ENCODE measurements around the gene AFTPH.
A peak's percentile ranks its signal among the peaks of the same experiment; 100 is the strongest.

AFTPH gene

GRCh38 chr2:64586054-64586453 is 61.9 kb downstream of the AFTPH start:
- no peak overlapping the region for H3K4me3 ChIP-seq (replicated peaks; ENCODE audit: low read depth, low read length)
- TF ChIP-seq CTCF (IDR thresholded peaks at IDR 0.05; ENCODE audit: insufficient read depth, low read length, poor library complexity, severe bottlenecking) = no peak
- no peak for DNase-seq (ENCODE audit: extremely low read depth, insufficient read length)
- no peaks in the 10 kb centered on the region; the same call in 1 of the 2 replicates for H3K36me3 ChIP-seq (ENCODE audit: control insufficient read depth, insufficient read depth, low read length)
- H3K27me3 ChIP-seq (replicated peaks; ENCODE audit: control insufficient read depth, insufficient read depth, low read length) = no peaks in the 10 kb centered on the region

GRCh38 chr2:64586883-64587481 is 62.9 kb downstream of the AFTPH start:
- peak; percentile 48 for DNase-seq (ENCODE audit: extremely low read depth, insufficient read length)
- TF ChIP-seq CTCF (IDR thresholded peaks at IDR 0.05; ENCODE audit: insufficient read depth, low read length, poor library complexity, severe bottlenecking) = peak; percentile 64
- Histone ChIP-seq H3K4me3 (replicated peaks; ENCODE audit: low read depth, low read length) (no peak overlapping the region), H3K27me3 (replicated peaks; ENCODE audit: control insufficient read depth, insufficient read depth, low read length) (no peaks in the 10 kb centered on the region), H3K36me3 (ENCODE audit: control insufficient read depth, insufficient read depth, low read length) (peaks cover 5% of the 10 kb centered on the region)

- Histone ChIP-seq H3K4me3 (replicated peaks; ENCODE audit: low read depth, low read length) (no peak overlapping the region), H3K27me3 (replicated peaks; ENCODE audit: control insufficient read depth, insufficient read depth, low read length) (no peaks in the 10 kb centered on the region), H3K36me3 (ENCODE audit: control insufficient read depth, insufficient read depth, low read length) (peaks cover 5% of the 10 kb centered on the region)
- no peak for TF ChIP-seq CTCF (IDR thresholded peaks at IDR 0.05; ENCODE audit: insufficient read depth, low read length, poor library complexity, severe bottlenecking)
- DNase-seq (ENCODE audit: extremely low read depth, insufficient read length) = no peak
Observed at GRCh38 chr2:64587561-64587960, 63.4 kb downstream of the AFTPH start.

GRCh38 chr2:64591188-64591587 is 67.1 kb downstream of the AFTPH start:
- no peak for DNase-seq (ENCODE audit: extremely low read depth, insufficient read length)

GRCh38 chr2:64593035-64593655 is 69.0 kb downstream of the AFTPH start:
- H3K27me3 ChIP-seq (replicated peaks; ENCODE audit: control insufficient read depth, insufficient read depth, low read length) = no peaks in the 10 kb centered on the region
- no peak overlapping the region for H3K4me3 ChIP-seq (replicated peaks; ENCODE audit: low read depth, low read length)
- H3K36me3 ChIP-seq (ENCODE audit: control insufficient read depth, insufficient read depth, low read length) = peaks cover 7% of the 10 kb centered on the region
- no peak for DNase-seq (ENCODE audit: extremely low read depth, insufficient read length)
- no peak for TF ChIP-seq CTCF (IDR thresholded peaks at IDR 0.05; ENCODE audit: insufficient read depth, low read length, poor library complexity, severe bottlenecking)

More at GRCh38 chr2:64591188-64591587, 67.1 kb downstream of the AFTPH start:
- H3K27me3 ChIP-seq (replicated peaks; ENCODE audit: control insufficient read depth, insufficient read depth, low read length) = no peaks in the 10 kb centered on the region
- TF ChIP-seq CTCF (IDR thresholded peaks at IDR 0.05; ENCODE audit: insufficient read depth, low read length, poor library complexity, severe bottlenecking) = no peak
- no peak overlapping the region for H3K4me3 ChIP-seq (replicated peaks; ENCODE audit: low read depth, low read length)
- H3K36me3 ChIP-seq (ENCODE audit: control insufficient read depth, insufficient read depth, low read length) = peaks cover 7% of the 10 kb centered on the region
